ENCODE measurements around the gene TIMP2.
"Not testable (repeated sequence)": the region's sequence is repeated elsewhere in the genome, so short reads cannot be mapped to it uniquely, and the experiment has no call there.

TIMP2 gene

GRCh38 chr17:78888941-78889518 lies 36.2 kb downstream of the TIMP2 start:
- no peak for DNase-seq (ENCODE audit: low spot score)

DNA sequence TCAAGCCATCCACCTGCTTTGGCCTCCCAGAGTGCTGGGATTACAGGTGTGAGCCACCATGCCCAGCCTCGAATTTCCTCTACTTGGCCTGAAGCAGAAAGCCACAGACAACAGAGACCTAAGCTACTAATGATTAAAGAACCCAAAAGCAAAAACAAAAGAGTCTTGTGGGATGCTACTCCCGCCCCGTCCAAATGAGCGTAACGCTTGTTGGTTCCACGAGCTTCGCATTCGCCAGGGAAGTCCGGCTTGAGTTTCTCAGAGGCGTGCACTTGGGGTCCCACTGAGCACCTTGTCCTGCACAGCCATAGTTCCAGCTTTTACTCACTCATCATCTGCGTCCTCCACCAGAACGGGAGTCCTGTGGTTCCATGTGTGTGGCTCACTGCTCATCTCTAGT lies 38.2 kb downstream of the TIMP2 start:
- DNase-seq (ENCODE audit: low spot score), result no peak

DNA sequence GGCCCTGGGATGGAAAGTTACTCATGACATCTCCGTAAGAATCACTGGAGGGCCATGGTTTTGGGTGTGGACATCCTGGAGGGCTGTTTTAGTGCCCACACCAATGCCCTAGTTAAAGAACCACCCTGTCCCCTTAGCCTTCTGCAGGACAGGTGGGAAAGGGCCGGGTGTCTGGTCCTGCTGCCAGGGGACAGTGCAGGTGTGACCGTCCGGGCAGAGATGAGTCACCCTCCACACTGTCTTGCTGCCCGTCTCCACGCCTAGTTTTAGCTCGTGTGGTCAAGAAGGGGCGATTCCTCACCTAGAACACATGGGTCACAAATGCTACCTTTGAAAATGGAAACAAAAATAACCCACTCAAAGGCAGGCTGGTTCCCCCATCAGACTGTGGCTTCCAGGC lies 39.2 kb downstream of the TIMP2 start:
- no peak for DNase-seq (ENCODE audit: low spot score)

GRCh38 chr17:78884876-78885667 lies 40.1 kb downstream of the TIMP2 start:
- no peak for DNase-seq (ENCODE audit: low spot score)

DNA sequence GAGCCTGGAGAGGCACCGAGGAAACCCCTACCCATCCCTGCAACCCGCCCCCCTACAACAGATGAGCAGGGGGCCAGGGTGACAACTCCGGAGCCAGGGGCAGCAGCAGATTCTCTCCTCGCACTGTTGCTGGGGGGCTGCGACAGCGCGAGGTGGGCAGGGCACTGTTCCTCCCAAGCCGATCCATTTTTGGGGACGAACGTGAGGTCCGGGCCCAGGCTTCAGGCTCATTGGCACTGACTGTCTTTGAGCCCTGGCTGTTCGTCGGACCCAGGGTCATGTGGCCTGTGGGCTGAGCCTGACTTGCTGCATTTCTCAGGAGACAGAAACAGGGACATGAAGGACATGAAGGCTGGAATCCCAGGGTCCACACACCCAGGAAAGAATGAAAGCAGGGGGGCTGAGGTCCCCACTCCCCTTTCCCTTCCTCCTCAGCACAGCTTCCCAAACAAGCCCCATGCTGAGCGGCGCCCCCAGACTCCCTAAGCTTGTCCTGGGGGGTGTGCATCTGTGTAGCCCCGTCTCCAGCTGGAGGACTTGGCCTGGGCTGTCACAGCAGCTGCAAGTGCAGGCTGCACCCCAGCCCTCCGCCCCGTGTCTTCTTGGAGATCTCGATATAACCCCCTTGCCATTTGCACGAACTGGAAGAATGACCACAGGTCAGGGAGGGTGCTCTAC lies 40.9 kb downstream of the TIMP2 start:
- no peak for DNase-seq (ENCODE audit: low spot score)

DNA sequence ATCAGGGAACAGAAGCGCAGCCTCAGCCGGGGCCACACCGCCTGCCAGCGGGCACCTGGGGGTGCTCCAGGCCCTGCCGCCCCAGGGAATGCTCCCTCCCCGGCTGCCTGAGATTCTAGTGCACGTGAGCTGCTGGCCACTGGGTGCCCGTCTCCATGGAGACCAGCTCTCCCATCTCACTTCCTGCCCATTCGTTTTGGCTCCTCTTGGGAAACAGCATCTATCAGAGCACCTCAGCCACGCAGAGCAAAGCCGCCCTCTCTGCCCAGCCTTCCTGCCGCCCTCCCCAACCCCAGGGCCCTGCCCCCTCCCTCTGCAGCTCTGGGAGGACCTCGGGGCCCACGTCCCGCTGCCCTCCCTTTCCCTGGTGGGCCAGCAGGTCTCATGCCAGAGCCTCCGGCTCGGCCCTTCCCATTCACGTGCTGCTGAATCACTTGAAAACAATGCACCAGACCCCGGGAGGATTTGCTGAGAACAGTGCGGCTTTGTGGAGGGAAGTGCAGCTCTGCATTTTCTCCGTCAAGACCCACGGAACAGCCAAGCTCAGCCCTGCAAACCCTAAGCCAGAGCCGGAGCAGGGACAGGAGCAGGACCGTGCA lies 41.6 kb downstream of the TIMP2 start:
- DNase-seq (ENCODE audit: low spot score), result no peak

DNA sequence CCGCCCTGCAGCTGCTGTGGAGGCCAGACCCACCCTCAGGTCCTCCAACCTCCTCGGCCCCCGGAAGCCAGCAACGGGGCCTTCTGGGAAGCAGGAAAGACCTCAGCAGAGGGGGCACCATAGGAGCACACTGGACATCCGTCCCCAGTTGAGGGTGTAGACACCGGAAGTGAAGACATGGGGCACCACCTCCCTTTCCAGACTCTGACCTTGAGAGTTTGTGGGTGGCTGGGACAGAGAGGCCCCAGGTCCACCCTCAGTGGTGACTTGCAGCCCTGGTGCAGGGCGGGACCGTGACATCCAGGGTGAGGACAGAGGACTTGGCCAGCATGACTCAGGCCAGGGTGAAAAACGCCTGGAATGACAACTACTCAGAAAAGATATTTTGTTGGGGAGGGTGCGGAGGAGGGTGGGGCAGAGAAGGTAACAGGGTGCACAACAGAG lies 42.1 kb downstream of the TIMP2 start:
- DNase-seq (ENCODE audit: low spot score), result peak; percentile 7

DNA sequence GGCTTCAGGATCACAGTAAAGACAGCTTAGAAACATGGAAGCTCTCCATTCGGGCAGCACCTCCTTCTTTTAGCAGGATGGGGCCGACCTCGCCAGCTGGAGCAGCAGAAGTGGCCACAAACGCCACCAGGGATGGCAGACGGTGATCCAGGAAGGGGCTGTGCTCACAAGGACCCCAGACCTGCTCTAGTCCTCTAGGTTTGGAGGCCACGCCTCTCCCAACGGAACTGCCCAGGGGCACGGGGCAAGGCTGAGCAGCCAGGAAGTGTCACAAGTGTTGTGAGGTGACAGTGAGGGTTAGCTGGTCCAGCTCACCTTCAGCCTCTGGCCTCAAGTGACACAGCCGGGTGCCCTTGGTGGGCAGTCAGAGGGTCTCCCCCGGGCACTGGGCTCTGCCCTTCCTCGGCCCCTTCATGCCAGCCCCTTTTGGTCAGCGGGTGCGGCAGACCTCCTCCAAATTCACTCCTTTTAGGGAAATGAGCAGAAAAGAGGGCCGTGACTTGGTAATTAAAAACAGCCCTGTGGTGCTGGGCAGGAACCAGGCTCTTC lies 42.6 kb downstream of the TIMP2 start:
- DNase-seq (ENCODE audit: low spot score), result no peak

DNA sequence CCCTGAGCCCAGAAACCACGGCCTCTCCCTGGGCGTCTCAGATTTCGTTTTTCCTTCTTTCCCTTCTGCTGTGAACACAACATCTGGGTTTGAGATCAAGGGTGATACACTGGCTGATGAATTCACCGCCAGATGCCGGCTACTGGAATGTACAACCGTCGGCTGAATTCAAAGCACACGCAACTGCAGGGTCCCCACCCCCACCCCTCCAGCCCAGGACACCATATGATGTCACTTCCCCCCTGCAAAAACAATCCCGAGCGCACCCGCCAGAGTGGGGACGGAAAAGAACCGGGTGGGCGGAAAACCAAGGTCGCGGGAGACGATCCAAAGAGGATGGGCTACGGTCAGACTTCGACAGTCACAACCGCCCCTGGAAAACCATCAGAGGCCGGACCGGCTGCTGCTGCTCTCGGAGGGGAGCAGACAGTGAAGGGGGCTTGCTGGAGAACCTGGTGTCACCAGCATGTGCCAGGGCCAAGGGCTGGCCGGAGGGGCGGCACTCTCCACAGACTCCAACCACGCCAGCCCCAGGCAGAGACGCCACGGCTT lies 45.5 kb downstream of the TIMP2 start:
- DNase-seq (ENCODE audit: low spot score), result no peak

GRCh38 chr17:78878871-78879527 lies 46.2 kb downstream of the TIMP2 start:
- DNase-seq (ENCODE audit: low spot score), result no peak

DNA sequence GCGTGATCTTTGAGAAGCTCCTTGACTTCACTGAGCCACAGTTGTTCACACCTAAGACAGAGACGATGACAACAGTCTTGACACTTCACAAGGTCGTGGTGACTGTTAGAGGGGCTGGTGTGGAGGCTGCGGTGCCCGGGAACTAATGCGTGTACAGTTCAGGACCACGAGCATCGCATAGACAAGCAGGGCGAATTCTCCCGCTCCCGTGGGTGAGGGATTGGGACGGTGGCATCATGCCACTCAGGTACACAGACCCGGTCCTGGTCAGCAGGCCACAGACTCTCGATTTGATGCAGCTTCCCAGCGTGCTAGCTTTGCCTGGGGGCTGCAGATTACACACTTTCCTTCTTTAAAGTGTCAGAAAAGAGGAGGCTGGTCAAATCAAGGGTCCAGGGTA lies 46.9 kb downstream of the TIMP2 start:
- DNase-seq (ENCODE audit: low spot score), result no peak

- DNase-seq (ENCODE audit: low spot score), result not testable (repeated sequence)
Observed at GRCh38 chr17:78876954-78877517, 48.2 kb downstream of the TIMP2 start.

GRCh38 chr17:78876094-78876597 lies 49.0 kb downstream of the TIMP2 start:
- DNase-seq (ENCODE audit: low spot score), result no peak

DNA sequence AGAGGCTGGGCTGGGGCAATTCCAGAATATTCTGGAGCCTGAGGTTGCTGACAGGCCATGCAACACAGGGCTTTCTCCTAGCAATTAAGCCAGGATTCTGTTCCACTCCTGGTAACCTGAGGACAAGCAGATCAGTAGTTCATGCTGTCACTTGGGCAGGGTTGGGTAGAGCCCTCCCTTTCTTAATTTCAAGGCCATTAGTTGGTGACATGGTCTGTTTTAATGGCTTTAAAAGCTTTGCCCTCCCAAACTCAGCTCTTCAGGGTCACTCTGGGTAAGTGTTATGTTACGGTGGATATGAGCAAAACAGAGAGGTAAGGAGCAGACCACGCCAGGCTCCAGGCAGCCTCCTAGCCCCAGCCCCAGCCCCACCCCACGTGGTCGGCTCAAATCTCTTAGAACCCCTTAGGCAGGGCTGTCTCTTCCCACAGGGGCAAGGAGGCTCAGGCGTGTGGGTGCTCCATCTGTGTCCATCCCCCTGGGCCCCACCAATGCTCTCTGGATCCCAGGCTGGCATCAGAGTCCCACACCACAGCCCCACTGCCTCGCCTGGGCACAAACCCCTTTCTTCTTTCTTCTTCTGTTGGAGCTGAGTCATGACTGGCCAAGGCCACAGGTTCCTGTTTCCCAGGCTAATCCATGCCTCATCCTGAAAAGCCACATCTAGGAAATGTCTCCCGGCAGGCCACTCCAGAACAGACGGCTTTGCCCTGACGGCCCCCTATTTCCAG lies 49.7 kb downstream of the TIMP2 start:
- no peak for DNase-seq (ENCODE audit: low spot score)

DNA sequence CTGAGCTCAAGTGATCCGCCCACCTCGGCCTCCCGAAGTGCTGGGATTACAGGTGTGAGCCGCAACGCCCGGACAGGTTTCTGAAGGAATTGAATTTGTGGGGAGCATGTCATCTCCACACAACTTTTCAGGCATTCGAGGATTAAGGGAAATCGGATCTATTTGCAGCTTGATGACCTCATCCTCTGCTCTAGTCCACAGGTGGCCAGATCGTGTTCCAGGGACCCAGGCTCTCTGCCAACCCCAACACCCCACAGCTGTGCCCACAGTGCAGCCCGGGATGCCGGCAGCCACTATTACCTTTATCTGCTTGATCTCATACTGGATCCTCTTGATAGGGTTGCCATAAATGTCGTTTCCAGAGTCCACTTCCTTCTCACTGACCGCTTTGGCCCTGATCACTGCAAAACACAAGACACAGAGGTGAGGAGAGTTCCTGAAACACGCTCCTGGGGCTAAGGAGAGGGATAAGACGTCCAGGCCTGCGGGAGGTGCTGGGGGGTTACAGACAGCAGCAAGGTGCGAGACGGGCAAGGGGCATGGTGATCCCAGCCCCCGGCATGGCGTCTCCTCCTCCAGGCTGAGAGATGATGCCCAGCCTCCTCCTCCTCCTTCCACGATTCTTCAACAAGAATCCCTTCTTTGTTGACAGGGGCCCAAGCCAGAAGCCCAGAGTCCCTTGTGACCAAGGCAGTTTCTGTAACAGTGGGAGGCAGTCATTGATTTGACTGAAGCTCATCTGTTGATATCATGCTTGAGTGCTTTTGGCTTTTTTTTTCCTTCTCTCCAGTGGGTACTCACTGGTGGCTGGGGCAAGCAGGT lies 51.5 kb downstream of the TIMP2 start:
- no peak for DNase-seq (ENCODE audit: low spot score)

GRCh38 chr17:78872486-78872885 lies 52.7 kb downstream of the TIMP2 start:
- no peak for DNase-seq (ENCODE audit: low spot score)

DNA sequence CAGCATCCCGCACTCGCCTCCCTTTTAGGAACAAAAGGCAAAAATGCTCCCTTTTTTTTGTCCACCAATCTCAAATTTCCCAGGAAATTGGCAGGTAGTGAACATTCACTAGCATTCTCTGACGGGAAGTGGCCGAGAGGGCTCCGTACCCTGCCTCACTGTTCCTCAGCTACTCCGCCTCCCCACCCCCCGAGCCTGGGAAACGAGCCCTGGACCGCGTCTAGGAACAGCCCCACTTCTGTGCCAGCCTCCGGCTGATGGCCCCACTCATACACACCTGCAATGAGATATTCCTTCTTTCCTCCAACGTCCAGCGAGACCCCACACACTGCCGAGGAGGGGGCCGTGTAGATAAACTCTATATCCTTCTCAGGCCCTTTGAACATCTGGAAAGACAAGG lies 54.6 kb downstream of the TIMP2 start:
- DNase-seq (ENCODE audit: low spot score), result no peak

DNA sequence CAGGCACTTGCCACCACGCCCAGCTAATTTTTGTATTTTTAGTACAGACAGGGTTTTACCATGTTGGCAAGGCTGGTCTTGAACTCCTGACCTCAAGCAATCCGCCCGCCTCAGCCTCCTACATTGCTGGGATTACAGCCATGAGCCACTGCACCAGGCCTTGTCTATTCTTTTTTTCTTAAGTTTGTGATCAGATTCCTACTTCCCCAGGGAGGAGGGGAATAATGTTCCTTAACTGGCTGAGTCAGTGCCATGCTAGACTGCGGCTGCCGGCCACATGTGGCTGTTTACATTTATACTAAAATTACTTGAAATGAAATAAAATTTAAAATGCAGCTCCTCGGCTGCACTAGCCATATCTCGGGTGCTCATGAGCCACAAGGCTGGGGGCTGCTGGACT lies 56.8 kb downstream of the TIMP2 start:
- DNase-seq (ENCODE audit: low spot score), result no peak

DNA sequence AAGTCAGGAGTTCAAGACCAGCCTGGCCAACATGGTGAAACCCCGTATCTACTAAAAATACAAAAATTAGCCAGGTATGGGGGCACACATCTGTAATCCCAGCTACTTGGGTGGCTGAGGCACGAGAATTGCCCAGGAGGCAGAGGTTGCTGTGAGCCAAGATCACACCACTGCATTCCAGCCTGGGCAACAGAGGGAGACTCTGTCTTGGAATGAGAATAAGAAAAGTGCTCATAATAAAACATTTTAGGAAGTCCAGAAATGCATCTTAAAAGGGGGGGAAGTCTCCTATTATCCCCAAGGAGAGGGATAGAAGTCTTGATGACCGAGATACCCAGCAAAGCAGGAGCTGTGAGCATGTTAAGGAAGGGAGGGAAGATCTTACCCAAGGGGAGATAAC lies 58.1 kb downstream of the TIMP2 start:
- not testable (repeated sequence) for DNase-seq (ENCODE audit: low spot score)

All from hematopoietic multipotent progenitor cell treated with erythropoietin and hydrocortisone succinate and interleukin-3 and kit ligand, for 15 days (in vitro differentiated cells).